Body of pancreas (tissue), 4 donors: Measurements from ENCODE around the gene IL10. TPM values are rescaled to one million over a fixed set of nuclear protein-coding genes. Genes with fewer than 3 reads are reported as not detected.
A peak's percentile ranks its signal among the peaks of the same experiment; 100 is the strongest.

ENCODE experiments used
- ATAC-seq: fragments of 150-250 bp; one replicate; pipeline ENCODE4 v1.9.1; 2016
- DNase-seq, 4 donors: peaks; one replicate each; pipeline ENCODE4 v3.0.0-alpha.2; 2019
- H3K27ac ChIP-seq, 4 donors: fragments of 200-600 bp; sonication (generic); 1 replicate in 3 of 4; 2 replicates in 1 of 4; pipeline versions ENCODE4 v1.5.1 to v1.6.1; 2016 to 2019; ENCODE audit warnings: mild to moderate bottlenecking in 1 of 4, mixed read lengths in 1 of 4, moderate library complexity in 1 of 4
- H3K27me3 ChIP-seq, 2 donors: fragments of 200-600 bp; sonication (generic); one replicate each; pipeline ENCODE4 v1.6.0; 2016; ENCODE audit warnings: mild to moderate bottlenecking in 1 of 2
- H3K36me3 ChIP-seq, 2 donors: fragments of 200-600 bp; sonication (generic); replicated peaks in 1 of 2; 2 replicates each; pipeline ENCODE4 v1.5.1; 2016; ENCODE audit warnings: low read depth in 2 of 2; ENCODE audit not compliant: insufficient read depth in 1 of 2
- H3K4me1 ChIP-seq: fragments of 200-600 bp; sonication (generic); one replicate; pipeline ENCODE4 v1.6.0; 2016
- H3K4me3 ChIP-seq, 2 donors: fragments of 200-600 bp; sonication (generic); 1 replicate in 1 of 2; 2 replicates in 1 of 2; pipeline ENCODE4 v1.5.1; 2016 to 2019
- H3K9me3 ChIP-seq, 3 donors: fragments of 200-600 bp; sonication (generic); 1 replicate in 2 of 3; 2 replicates in 1 of 3; pipeline ENCODE4 v1.5.1; 2016
- CTCF ChIP-seq, 7 experiments: fragments of 450-650 bp in 4 of 7; fragments of 200-600 bp in 3 of 7; sonication (generic) in 3 of 7; IDR thresholded peaks; one replicate each; pipeline ENCODE4 v1.5.1; 2016 to 2019; ENCODE audit warnings: antibody characterized with exemption in 7 of 7
- POLR2A ChIP-seq, 3 donors: fragments of 450-650 bp; IDR thresholded peaks; one replicate each; pipeline ENCODE4 v1.6.1; 2016; ENCODE audit warnings: antibody characterized with exemption in 3 of 3, mild to moderate bottlenecking in 2 of 3
- WGBS, 2 donors: methylation state at CpG; one replicate each; pipeline ENCODE4 v1.1.5; 2017; 5-methylcytosine and 5-hydroxymethylcytosine counted together
- intact Hi-C: fragments of 100-400 bp; cut with DNase I; formaldehyde crosslinking; loops from one replicate; pipeline ENCODE4 v1.15.1; 2023
- total RNA-seq, 2 donors: library from RNA; depleted of rRNA; stranded (reverse); fragments of >200 nt; gene quantifications; one replicate each; pipeline ENCODE4 v1.1.0, GENCODE V29; 2016

The IL10 gene
- total RNA-seq, 2 donors from 2014 or later: 1.0 TPM; not detected in 1

GRCh38 chr1:206723462-206723804, 48.9 kb downstream of the IL10 start:
- H3K27ac ChIP-seq: peak overlapping the region; percentile 55 to 82 (median 75)
- DNase-seq (no peak), ATAC-seq (no peak)
- 71 to 91% methylated on average over 4 of the region's 4 CpGs for WGBS, 2 donors
- H3K36me3 ChIP-seq: no peaks in the 10 kb centered on the region
- H3K4me1 ChIP-seq: peaks cover 57% of the 10 kb centered on the region
- intact Hi-C loops: no loop called here
- no peaks in the 10 kb centered on the region for H3K9me3 ChIP-seq
- TF ChIP-seq POLR2A (IDR thresholded peaks at IDR 0.05) (no peak), CTCF (IDR thresholded peaks at IDR 0.05) (no peak)
- H3K4me3 ChIP-seq: no peak overlapping the region
- H3K27me3 ChIP-seq: no peaks in the 10 kb centered on the region

- intact Hi-C loops: no loop called here
- H3K27ac ChIP-seq: peak overlapping the region; percentile 55 to 82 (median 75)
- DNase-seq (no peak), ATAC-seq (no peak)
- no peaks in the 10 kb centered on the region for H3K27me3 ChIP-seq
- 80% methylated on average over 13 to 17 of the region's 17 CpGs for WGBS, 2 donors
- H3K9me3 ChIP-seq: no peaks in the 10 kb centered on the region
- H3K36me3 ChIP-seq: no peaks in the 10 kb centered on the region
- TF ChIP-seq POLR2A (IDR thresholded peaks at IDR 0.05) (no peak), CTCF (IDR thresholded peaks at IDR 0.05) (no peak)
- no peak overlapping the region for H3K4me3 ChIP-seq
- peaks cover 52% of the 10 kb centered on the region for H3K4me1 ChIP-seq
Observed at GRCh38 chr1:206722751-206723461, 49.4 kb downstream of the IL10 start.

- ATAC-seq (no peak), DNase-seq (no peak)
- H3K36me3 ChIP-seq: no peaks in the 10 kb centered on the region
- WGBS, 2 donors: 57 to 74% methylated on average over 1 of the region's 1 CpG
- no peak overlapping the region for H3K27ac ChIP-seq
- peaks cover 57% of the 10 kb centered on the region for H3K4me1 ChIP-seq
- H3K27me3 ChIP-seq: no peaks in the 10 kb centered on the region
- intact Hi-C loops: no loop called here
- H3K4me3 ChIP-seq: no peak overlapping the region
- H3K9me3 ChIP-seq: no peaks in the 10 kb centered on the region
- TF ChIP-seq POLR2A (IDR thresholded peaks at IDR 0.05): no peak
- no peak for TF ChIP-seq CTCF (IDR thresholded peaks at IDR 0.05)
Observed at GRCh38 chr1:206721454-206721853, 50.8 kb downstream of the IL10 start.

- intact Hi-C loops: no loop called here
- ATAC-seq (no peak), DNase-seq (no peak)
- Histone ChIP-seq H3K9me3 (no peaks in the 10 kb centered on the region), H3K27me3 (no peaks in the 10 kb centered on the region), H3K4me3 (no peak overlapping the region), H3K27ac (no peak overlapping the region), H3K36me3 (no peaks in the 10 kb centered on the region), H3K4me1 (peaks cover 58% of the 10 kb centered on the region)
- TF ChIP-seq POLR2A (IDR thresholded peaks at IDR 0.05): no peak
- no peak for TF ChIP-seq CTCF (IDR thresholded peaks at IDR 0.05)
- WGBS, 2 donors: 80 to 83% methylated on average over 10 of the region's 10 CpGs
Observed at GRCh38 chr1:206719169-206719839, 53.0 kb downstream of the IL10 start.

GRCh38 chr1:206717674-206717989, 54.7 kb downstream of the IL10 start:
- Histone ChIP-seq H3K4me3 (no peak overlapping the region), H3K27ac (peak overlapping the region in 2 of 4 donors; percentile 19 to 46), H3K27me3 (no peaks in the 10 kb centered on the region), H3K4me1 (peaks cover 56% of the 10 kb centered on the region), H3K36me3 (no peaks in the 10 kb centered on the region), H3K9me3 (no peaks in the 10 kb centered on the region)
- intact Hi-C loops: no loop called here
- ATAC-seq (no peak), DNase-seq (no peak)
- WGBS, 2 donors: 93 to 95% methylated on average over 1 of the region's 1 CpG
- TF ChIP-seq CTCF (IDR thresholded peaks at IDR 0.05) (no peak), POLR2A (IDR thresholded peaks at IDR 0.05) (no peak)
